Femur (tissue), 1 donor: ENCODE data around the gene BCL11A.

ENCODE experiments used
- DNase-seq: peaks from one replicate; pipeline ENCODE4 v3.0.0-alpha.2; 2017

BCL11A gene

GRCh38 chr2:60553495-60554073, at the start of gene BCL11A:
TSS of gene BCL11A (minus strand) at chr2:60553654. CDS start at chr2:60553270, 384 bp downstream.
- peak; percentile 87 for DNase-seq

GRCh38 chr2:60602828-60603532, 49.5 kb upstream of the BCL11A start:
- no peak for DNase-seq

- DNase-seq, result no peak
Measured at GRCh38 chr2:60602388-60602787, 48.9 kb upstream of the BCL11A start.

GRCh38 chr2:60598271-60598670, 44.8 kb upstream of the BCL11A start:
- DNase-seq, result no peak

GRCh38 chr2:60597346-60597745, 43.9 kb upstream of the BCL11A start:
- DNase-seq, result no peak

- no peak for DNase-seq
Measured at GRCh38 chr2:60596411-60596810, 43.0 kb upstream of the BCL11A start.

- DNase-seq, result no peak
Measured at GRCh38 chr2:60595953-60596352, 42.5 kb upstream of the BCL11A start.

GRCh38 chr2:60589104-60589503, 35.6 kb upstream of the BCL11A start:
- DNase-seq, result no peak

GRCh38 chr2:60586081-60586480, 32.6 kb upstream of the BCL11A start:
- DNase-seq, result no peak

- DNase-seq, result no peak
Measured at GRCh38 chr2:60585276-60585675, 31.8 kb upstream of the BCL11A start.

- DNase-seq, result no peak
Measured at GRCh38 chr2:60583604-60584003, 30.1 kb upstream of the BCL11A start.

GRCh38 chr2:60581433-60582282, 28.2 kb upstream of the BCL11A start:
- DNase-seq, result peak; percentile 78

- no peak for DNase-seq
Measured at GRCh38 chr2:60577682-60578283, 24.3 kb upstream of the BCL11A start.

- no peak for DNase-seq
Measured at GRCh38 chr2:60573251-60573650, 19.8 kb upstream of the BCL11A start.

- DNase-seq, result no peak
Measured at GRCh38 chr2:60570251-60570650, 16.8 kb upstream of the BCL11A start.

- no peak for DNase-seq
Measured at GRCh38 chr2:60569680-60570111, 16.2 kb upstream of the BCL11A start.

- DNase-seq, result no peak
Measured at GRCh38 chr2:60567919-60568768, 14.7 kb upstream of the BCL11A start.

- DNase-seq, result no peak
Measured at GRCh38 chr2:60567096-60567495, 13.6 kb upstream of the BCL11A start.

- peak; percentile 58 for DNase-seq
Measured at GRCh38 chr2:60565472-60565871, 12.0 kb upstream of the BCL11A start.

GRCh38 chr2:60560734-60561644, 7.5 kb upstream of the BCL11A start:
- DNase-seq, result no peak

- DNase-seq, result no peak
Measured at GRCh38 chr2:60559880-60560279, 6.4 kb upstream of the BCL11A start.
